Stimulated activated CD4-positive, alpha-beta T cell treated with anti-CD3 and anti-CD28 coated beads, Interleukin-2, amount 100 ng/mL, for 4 hours (primary cell): ENCODE data around the gene WDR5.
"Not testable (repeated sequence)": the region's sequence is repeated elsewhere in the genome, so short reads cannot be mapped to it uniquely, and the experiment has no call there.

Experiments
- DNase-seq: peaks from one replicate; pipeline ENCODE4 v3.0.0-alpha.2; 2020; ENCODE audit warnings: low read depth

Gene WDR5

GRCh38 chr9:134135343-134136117, at the start of gene WDR5:
WDR5 (plus strand) TSS chr9:134136082; CDS start chr9:134139878, 3,796 bp downstream.
- DNase-seq = peak; percentile 85

GRCh38 chr9:134088063-134088725, 47.7 kb upstream of the WDR5 start:
- no peak for DNase-seq

- no peak for DNase-seq
Measured at GRCh38 chr9:134089972-134090371, 45.9 kb upstream of the WDR5 start.

DNA sequence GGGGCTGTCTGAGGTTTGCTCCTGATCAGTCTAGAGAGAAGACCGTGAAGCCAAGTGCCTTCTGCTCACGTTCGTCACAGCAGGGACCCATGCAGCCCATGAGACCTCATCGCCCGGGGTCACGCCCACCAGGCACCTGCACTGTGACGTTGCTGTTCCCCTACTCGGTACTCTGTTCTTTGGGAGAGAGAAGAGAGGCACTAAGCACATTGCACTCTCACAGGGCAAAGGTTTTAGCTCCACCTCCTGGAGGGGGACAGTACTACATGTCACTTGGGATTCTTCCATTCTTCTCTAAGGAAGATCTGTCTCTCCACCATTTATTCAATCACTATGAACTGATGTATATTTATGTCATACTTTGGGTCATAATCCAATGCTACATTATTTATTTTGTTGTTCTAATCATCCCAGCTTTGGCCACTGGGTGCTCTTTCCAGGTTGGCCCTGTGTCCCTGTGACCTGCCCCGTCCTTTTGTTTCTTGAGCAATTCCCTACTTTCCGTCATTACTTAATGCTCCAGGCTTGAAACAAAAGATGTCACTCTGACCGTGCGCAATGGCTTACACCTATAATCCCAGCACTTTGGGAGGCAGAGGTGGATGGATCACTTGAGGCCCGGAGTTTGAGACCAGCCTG, 36.6 kb upstream of the WDR5 start:
- DNase-seq = peak; percentile 24

DNA sequence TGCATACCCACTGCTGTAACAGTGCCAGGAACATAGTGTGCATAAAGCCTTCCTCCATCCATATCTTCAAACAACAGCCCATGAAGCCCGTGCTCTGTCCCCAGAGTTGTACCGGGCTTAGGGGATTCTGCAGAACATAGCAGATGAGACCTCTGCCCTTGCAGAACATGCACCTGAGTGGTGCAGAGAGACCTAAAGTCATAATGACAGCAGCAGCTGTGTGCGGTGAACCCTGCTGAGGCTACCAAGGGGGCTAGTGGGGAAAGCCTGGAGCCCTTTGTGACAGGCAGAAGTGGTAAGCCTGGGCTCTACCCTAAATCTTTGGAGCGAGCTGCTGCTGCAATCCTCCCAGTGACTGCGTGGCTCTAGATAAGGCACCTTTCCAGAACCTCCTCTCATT, 35.8 kb upstream of the WDR5 start:
- DNase-seq = no peak

- not testable (repeated sequence) for DNase-seq
Measured at GRCh38 chr9:134101133-134101532, 34.7 kb upstream of the WDR5 start.

- DNase-seq = no peak
Measured at GRCh38 chr9:134101623-134102149, 34.2 kb upstream of the WDR5 start.

DNA sequence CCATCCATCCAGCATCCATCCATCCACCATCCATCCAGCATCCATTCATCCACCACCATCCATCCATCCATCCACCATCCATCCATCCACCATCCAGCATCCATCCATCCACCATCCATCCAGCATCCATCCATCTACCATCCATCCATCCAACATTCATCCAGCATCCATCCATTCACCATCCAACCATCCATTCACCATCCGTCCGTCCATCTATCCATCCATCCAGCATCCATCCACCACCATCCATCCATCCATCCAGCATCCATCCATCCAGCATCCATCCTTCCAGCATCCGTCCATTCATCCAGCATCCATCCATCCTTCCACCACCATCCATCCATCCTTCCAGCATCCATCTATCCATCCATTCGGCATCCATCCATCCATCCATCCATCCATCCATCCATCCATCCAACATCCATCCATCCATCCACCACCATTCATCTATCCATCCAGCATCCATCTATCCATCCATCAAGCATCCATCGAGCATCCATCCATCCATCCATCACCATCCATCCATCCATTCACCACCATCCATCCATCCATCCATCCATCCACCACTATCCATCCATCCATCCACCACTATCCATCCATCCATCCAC, 32.4 kb upstream of the WDR5 start:
- no peak for DNase-seq

DNA sequence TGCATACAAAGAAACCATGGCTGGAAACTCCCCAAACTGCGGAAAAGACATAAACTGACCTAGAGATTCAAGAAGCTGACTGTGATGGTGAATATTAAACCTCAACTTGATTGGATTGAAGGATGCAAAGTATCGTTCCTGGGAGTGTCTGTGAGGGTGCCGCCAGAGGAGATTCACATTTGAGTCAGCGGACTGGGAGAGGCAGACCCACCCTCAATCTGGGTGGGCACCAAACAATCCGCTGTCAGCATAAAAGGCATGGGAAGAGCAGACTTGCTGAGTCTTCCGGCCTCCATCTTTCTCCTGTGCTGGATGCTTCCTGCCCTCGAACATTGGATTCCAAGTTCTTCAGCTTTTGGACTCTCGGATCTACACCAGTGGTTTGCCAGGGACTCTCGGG, 24.8 kb upstream of the WDR5 start:
- no peak for DNase-seq

GRCh38 chr9:134112561-134112960, 23.3 kb upstream of the WDR5 start:
- DNase-seq = no peak

DNA sequence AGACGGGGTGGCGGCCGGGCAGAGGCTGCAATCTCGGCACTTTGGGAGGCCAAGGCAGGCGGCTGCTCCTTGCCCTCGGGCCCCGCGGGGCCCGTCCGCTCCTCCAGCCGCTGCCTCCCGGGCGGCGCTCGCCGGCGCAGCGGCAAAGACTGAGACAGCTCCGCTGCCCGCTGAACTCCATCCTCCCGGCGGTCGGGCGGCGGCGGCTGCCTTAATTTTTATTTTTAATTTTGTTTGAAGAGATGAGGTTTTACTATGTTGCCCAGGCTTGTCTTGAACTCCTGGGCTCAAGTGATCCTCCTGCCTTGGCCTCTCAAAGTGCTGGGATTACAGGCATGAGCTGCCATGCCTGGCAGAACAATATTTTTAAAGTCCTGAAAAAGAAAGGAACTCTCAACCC, 16.9 kb upstream of the WDR5 start:
- DNase-seq = not testable (repeated sequence)

GRCh38 chr9:134123764-134124128, 12.1 kb upstream of the WDR5 start:
- DNase-seq = no peak

- no peak for DNase-seq
Measured at GRCh38 chr9:134125413-134126095, 10.3 kb upstream of the WDR5 start.

GRCh38 chr9:134126373-134126772, 9.5 kb upstream of the WDR5 start:
- DNase-seq = no peak

DNA sequence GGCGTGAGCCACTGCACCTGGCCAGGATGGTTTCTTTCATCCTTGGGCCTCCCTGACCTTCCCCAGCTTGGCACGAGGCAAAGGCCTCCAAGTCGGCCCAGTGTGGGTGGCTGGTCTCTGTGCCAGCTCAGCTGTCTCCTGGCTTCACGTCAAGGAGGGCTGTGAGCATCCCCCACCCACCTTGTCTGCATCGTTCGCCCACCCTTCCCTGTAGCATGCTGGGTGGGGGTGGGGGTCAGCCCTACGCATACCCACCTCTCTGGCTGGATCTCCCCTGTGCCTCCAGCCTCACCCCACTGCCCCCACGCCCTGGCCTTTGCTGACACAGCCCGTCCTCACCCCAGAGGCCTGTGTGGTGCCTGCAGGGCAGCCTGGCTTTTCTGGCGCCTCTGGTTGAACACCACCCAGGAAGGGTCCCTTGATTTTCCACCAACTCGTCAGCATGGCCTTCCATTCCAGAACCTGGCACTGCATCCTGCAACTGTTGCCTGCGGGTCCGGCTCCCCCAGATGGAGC, 8.8 kb upstream of the WDR5 start:
- no peak for DNase-seq

DNA sequence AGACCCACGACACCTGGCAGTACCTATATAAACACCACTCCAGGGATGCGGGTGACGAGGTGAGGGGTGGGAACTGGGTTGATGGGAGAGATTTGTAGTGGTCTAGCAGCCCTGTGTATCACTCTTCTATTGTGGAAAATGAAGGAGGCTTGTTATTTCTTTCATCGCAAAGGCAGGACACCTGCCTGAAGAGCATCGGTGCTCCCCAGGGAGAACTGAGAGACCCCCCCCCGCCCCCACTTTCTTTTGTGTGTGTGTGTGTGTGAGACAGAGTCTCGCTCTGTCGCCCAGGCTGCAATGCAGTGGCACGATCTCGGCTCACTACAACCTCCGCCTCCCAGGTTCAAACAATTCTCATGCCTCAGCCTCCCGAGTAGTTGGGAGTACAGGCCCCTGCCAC, 8.3 kb upstream of the WDR5 start:
- DNase-seq = no peak

GRCh38 chr9:134128727-134129679, 6.9 kb upstream of the WDR5 start:
- no peak for DNase-seq

DNA sequence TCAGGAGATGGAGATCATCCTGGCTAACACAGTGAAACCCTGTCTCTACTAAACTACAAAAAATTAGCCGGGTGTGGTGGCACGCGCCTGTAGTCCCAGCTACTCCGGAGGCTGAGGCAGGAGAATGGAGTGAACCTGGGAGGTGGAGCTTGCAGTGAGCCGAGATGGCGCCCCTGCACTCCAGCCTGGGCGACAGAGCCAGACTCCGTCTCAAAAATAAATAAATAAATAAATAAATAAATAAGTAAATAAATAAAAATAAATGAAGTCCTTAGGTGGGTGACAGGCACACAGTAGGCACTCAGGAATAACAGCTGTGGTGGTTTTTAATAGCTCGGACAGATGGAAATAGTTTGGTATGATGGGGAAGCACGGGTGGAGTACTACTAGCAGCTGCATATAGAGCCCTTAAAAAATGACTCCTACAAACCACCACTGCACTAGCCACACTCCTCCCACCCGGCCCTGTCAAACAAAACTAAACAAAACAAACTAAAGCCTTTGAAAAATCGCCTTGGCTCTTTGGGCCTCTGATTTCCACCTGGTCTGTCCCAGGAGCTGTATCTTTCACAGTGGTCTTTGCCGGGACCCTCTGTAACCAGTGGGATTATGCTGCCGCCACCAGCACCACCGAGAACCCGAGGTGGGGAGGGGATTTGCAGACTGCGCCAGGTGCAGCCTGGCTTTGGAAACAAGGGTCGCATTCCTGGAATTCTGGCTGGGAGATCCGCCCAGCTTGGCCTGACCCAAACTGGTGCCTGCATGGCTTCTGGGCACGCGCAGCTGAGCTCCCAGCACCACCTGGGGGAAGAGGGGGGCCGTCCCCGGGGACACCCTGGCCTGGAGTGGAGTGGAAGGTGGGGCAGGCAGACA, 5.1 kb upstream of the WDR5 start:
- DNase-seq = no peak

GRCh38 chr9:134131471-134132207, 4.2 kb upstream of the WDR5 start:
- DNase-seq = no peak
